NCI-H446 treated with DMSO at 0.1 percent for 48 hours (cell line): ENCODE measurements around the gene LCAT.
"Not testable (repeated sequence)": the region's sequence is repeated elsewhere in the genome, so short reads cannot be mapped to it uniquely, and the experiment has no call there.

Source experiments
- DNase-seq: peaks from one replicate; lab custom pipeline; 2025; lab: John Stamatoyannopoulos, UW

LCAT gene

DNA sequence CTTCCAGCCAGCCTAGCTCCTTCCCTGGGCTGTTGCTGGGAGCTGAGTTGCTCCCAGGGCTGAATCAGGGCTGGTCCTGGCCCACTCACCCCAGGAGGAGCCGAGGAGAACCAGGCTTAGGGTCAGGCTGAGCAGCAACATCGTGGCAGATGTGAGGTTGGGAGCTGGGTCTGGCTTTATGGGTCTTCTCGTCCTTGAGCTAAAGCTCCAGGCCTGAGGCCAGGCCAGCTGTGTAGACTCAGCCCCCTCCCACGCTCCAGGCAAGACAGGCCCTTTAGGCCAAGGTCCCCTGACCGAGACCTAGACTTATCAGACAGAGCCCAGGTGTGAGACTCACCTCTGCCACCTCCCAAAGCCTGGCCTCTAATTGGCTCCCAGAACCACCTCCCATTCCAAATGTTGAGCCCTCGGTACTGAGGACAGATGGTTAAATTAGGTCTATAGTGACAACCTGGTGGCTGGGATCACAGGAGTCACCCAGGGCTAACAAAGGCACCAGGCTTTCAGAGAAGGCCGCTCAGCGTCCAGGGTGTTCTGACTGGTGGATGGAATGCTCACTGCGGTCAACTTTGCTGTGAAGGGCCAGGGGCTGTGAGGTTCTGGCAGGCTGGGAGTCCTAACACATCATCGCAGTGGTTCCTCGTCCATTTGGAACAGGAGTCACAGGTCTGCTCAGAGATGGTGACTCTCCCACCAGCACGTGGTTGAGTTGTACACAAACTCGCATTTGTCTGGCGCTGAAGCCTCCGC lies 12.0 kb downstream of the LCAT start, which contains the start of gene CTRL:
TSS of gene CTRL (minus strand) at position 151 of the 750 bp plus-strand sequence. CDS start at position 141, 10 bp downstream.
- no peak for DNase-seq

DNA sequence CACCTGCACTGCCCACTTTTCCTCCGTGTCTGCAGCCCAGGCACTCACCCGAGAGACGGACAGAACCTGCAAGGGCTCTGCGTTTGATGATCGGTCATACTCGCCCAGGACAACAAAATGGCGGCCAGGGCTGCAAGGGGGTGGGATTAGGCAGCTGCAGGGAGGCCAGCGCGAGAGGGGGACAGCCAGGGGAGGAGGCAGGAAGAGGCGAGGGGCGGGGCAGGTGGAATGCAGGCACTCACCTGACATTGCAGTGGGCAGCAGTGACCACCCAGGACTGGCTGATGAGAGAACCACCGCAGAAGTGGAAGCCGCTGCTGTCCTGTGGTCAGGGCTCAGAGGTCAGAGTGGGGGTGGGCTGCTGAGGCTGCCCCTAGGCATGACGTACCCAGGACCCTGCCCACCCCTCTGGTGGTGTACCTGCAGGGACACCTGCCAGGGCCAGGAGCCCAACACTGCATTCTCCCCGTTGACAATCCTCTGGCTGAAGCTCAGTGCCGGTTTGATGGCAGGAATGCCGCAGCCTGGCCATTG lies 13.2 kb downstream of the LCAT start:
- DNase-seq, result no peak

DNA sequence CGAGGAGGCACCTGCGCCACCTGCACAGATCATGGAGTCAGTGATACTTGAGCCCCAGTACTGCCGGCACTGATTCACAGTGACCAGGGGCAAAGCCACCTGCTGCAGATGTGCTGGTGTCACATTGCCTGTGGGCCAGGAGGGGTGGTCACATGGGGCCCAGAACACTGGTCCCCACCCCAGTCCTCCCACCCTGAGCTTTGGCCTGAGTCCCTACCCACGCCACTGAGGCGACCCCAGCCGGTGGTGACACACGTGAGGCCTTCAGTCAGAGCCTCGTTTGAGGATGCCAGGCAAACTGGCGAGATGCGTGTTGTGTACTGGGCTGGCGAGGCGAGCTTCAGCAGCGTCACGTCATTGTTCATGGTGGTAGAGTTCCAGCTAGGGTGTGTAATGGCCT lies 13.7 kb downstream of the LCAT start:
- DNase-seq, result no peak

DNA sequence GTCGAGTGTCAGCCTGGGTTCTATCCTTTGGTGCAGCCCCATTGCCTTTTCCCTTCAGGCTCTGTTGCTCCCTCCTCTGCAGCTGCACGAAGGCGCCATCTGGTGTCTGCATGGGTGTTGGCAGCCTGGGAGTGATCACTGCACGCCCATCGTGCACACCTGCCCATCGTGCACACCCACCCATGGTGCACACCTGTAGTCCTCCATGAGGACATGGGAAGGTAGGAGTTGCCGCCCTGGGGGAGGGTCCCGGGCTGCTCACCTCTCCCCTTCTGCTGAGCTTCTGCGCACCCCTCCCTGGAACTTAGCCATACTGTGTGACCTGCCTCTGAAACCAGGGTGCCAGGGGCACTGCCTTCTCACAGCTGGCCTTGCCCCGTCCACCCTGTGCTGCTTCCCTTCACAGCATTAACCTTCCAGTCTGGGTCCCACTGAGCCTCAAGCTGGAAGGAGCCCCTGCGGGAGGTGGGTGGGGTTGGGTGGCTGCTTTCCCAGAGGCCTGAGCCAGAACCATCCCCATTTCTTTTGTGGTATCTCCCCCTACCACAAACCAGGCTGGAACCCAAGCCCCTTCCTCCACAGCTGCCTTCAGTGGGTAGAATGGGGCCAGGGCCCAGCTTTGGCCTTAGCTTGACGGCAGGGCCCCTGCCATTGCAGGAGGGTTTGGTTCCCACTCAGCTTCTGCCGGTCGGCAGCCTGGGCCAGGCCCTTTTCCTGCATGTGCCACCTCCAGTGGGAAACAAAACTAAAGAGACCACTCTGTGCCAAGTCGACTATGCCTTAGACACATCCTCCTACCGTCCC lies 15.2 kb downstream of the LCAT start:
- no peak for DNase-seq

DNA sequence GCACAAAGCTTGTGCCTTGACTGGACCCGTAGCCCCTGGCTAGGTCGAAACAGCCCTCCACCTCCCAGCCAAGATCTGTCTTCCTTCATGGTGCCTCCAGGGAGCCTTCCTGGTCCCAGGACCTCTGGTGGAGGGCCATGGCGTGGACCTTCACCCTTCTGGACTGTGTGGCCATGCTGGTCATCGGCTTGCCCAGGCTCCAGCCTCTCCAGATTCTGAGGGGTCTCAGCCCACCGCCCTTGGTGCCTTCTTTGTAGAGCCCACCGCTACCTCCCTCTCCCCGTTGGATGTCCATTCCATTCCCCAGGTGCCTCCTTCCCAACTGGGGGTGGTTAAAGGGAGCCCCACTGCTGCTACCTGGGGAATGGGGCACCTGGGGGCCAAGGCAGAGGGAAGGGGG lies 15.8 kb downstream of the LCAT start:
- DNase-seq, result no peak

DNA sequence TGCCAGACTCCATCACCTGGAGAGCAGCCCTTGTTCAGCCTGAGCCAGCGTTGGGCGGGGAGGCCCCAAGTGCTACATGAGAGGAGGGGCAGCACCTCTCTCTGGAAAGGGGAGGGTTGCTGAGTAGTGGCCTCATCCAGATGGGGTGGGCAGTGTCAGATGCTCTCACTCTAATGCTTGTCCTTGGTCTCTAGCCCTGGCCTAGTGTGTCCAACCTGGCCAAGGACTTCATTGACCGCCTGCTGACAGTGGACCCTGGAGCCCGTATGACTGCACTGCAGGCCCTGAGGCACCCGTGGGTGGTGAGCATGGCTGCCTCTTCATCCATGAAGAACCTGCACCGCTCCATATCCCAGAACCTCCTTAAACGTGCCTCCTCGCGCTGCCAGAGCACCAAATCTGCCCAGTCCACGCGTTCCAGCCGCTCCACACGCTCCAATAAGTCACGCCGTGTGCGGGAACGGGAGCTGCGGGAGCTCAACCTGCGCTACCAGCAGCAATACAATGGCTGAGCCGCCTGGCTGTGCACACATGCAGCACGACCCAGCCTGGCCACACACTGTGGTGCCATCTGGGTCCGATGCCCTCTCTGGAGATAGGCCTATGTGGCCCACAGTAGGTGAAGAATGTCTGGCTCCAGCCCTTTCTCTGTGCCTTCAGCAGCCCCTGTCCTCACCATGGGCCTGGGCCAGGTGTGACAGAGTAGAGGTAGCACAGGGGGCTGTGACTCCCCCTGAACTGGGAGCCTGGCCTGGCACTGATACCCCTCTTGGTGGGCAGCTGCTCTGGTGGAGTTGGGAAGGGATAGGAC lies 16.6 kb downstream of the LCAT start:
- no peak for DNase-seq

DNA sequence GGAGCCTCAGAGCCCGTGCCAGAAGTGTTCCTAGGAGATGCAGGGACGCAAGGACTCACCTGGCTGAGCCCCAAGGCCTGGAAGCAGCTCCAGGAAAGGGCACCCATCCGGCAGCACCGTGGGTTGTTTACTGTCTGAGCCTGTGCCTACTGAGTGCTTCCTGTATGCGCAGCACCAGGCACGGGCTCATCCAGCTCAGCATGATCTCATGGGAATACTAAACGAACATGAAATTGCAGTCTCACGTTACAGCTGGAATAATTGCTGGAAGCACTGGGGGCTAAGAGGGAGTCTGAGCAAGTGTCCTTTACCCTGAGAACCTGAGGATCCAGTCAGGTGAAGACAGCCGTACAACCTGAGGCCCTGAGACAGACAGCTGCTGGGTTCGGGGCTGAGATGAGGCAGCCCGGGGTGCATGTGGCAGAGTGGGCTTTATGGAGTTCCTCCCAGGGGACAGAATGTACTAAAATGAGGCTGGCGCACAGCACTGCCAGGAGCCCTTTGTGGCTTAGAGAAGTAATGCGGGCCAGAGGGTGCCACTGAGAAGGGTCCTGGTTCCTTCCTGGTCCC lies 17.7 kb downstream of the LCAT start:
- DNase-seq, result no peak

DNA sequence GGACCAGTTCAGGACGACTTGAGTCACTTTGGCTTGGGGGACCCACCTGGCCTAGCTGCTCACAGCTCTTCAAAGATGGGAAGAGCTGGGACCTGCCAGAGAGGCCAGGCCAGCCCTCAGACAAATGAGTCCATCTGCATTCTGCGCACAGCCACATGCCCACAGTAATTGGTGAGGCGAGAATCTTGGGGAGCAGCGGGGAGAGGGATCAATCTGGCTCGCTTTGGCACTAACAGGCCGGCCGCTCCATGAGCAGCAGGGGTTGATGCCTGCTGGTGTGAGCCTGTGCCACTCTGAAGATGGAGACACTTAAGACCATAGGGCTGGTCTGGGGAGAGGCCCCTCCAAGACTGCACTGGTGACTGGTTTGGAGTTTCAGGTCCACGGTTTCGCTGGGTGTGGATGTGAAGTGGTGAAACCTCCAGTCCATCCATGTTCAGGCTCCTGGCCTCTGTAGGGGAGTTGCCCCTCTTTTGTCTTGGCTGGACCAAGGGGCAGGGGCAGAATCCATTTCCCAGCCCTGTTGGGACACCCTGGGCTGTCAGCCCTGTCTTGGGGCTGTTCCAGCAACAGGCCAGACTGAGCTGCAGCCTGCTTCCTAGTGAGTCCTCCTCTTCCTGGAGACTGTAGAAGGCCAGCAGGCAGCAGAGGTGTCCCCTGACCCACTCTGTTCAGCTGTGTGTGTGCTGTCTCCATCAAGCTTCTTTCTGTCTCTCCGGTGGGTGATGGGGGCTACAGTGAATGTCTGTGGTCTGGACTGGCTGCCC lies 19.6 kb downstream of the LCAT start:
- DNase-seq, result no peak

DNA sequence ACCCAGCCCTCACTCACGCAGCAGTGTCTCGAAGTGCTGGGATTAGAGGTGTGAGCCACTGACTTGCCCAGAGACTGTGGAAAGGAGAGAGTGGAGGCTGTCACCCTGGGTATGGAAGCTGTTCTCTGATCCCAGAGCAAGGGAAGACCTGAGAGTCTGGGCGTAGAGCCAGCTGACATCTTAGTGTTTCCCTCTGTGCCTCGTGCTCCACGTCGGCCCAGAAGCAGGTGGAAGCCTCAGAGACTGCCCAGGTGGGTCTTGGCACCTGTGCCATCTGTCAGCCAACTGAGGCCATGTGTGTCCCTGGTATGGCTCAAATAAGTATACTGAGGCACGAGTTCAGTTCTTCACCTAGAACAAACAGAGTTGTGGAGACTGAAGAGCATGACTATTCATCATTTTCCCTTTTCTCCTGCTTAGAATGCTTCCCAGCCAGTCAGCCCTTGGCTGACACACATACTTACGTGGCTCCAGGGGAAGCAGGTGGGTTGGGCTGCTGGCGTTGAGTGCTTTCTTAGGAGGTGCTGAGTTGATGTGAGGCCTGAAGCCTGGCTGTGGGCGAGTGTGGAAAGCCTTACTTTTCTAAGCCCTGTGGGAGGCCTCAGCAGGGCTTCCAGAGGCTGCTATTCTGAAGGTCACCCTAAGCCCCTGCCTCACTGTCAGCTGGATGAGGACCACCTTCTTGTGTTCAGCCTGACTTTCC lies 20.4 kb downstream of the LCAT start:
- no peak for DNase-seq

DNA sequence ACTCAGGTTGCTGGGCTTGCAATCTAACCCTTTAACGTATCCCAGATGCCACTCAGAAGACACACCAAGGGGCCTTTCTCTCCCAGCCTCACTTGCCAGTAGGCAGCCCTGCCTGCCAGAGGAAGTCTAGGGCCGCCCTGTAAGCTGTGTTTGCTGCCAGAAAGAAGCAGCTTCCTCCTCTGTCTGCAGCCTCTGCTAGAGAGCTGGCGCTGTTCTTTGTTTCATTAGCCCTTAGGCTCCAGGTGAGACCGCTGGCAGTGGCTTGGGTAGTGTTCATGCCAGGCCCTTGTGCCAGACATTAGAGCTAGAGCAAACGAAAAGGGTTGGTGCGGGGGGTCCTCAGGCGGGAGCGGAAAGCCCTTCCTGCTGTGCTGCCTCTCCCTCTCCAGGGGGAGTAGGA lies 21.2 kb downstream of the LCAT start:
- no peak for DNase-seq

DNA sequence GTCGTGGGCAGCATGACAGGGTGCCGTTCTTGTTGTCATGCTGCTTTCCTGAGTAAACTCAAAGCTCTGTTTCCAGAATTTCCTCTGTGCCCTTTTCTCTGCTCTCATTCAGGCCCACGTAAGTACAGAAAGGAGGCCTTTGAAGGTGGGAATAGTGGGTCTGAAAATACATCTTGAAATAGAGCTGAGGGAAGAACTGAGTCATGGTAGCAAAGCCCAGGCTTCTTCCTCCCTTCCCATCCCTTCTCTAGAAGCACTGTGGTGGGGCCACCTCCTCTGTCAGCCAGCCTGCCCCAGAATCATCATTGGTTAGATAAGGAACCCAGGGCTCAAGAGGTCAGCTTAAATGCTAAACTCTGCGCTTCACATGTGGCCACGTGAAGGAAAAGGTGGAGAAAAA lies 21.7 kb downstream of the LCAT start:
- DNase-seq, result no peak

DNA sequence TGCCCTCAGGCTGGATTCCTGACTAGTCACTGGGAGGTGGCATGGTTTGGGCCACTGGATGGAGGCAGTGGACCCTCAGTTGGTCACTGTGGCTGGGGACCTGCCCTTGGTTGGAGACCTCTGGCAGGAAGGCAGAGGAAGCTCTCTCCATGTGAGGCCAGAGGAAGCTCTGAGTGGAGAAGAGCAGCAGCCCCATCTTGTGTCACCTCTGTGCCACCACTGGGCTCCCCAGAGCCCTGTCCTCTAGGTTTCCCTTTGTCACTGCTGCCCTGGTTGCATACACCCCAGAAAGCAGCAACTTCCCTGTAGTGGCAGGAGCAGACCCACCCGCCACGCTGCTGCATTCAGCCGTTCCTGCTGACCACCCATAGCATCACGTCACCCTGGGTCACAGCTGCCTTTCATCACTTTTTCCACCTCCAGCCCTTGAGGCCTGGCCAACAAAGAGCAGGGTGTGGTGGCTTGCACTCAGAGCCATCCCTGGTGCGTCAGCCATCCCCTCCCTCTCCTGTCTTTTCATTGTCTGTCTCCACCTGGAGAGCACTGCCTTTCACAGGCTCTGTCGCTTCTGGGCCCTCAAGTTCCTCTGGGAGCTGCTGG lies 24.2 kb downstream of the LCAT start:
- DNase-seq, result no peak

DNA sequence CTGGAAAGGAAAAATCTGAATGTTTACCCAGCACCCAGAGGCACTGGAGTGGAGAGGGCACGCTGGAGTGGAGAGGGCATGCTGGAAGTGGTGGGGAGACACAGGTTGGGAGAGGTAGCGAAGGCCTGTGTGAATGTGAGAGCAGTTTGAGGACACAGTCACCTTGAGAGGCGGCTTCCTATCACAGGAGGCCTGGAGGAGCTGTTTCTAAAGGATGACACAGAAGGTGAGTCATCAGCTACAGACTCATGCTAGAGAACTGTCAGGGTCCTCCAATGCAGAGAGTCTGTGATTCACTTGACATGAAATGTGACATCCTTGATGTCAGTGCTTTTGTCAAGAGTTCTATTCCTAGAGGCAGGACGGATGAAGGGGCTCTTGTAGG lies 26.1 kb downstream of the LCAT start:
- DNase-seq, result no peak

DNA sequence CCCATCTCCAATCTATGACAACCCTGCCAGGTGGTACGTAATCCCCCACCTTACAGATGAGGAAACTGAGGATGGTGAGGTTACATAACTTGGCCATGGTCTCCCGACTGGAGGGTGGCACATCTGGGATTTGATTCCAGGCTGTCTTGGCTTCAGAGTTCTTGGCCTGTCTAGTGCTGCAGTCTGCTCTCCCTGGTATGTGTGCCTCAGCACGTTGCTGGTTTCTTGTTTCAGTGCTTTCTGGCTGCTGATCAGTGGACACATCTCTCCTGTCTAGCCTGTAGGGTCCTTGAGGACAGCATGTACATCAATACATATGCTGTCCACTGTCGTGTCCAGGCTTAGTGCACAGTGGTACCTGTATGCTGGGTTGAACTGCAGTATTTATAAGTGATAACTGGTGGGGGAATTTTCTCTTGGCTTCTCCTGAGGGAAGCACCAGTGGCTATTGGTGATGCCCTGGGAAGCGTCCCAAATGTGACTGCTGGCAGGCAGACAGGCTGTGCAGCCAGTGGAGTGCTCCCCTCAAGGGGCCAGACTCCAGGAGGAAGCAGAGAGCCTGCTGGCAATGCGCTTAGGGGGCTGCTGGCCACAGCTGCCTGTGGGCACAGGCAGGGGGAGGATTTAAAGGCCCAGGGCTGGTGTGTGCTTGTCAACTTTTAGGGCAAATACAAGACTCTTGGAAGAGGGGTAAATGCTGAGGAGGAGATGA lies 26.6 kb downstream of the LCAT start:
- peak; percentile 27 for DNase-seq

DNA sequence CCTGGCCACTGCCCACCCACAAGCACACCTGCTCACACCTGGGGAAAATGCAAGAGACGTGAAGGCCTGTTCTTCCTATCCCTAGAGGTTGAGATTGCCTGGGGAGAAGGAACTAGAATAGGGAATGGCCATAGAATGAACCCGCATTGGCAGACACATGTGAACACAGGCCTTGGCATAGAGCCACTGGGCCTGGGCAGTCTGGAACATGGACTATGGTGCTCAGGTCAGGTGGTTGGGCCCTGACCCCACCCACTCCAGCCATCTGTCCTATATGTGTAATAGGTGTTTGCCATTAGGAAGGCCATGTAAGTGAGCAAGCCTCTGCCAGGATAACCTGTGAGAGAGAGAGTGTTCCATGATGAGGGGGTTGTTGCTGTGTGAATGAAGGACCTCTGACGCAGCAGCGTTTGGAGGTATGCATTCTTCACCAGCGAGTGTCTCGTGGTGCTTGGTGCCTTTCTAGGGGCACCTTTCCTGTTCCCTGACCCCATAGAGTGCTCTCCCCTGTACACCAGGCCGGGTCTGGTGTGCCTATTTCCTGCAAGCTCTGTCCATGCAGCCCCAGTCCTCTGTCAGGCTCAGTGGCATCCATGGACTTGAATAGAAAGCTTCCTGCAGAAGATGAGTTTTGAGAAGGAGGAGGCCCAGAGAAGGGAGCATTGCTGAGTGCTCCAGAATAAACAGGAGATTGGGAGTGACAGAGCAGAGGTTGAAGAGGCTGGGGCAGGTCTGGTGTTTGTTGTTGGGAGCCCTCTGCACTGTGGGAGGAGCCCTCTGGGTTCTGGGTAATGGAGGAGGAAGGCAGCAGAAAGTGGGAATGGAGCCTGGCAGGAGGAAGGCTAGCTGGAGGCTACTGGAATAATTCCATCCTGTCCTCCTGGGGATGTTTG lies 27.8 kb downstream of the LCAT start:
- no peak for DNase-seq

DNA sequence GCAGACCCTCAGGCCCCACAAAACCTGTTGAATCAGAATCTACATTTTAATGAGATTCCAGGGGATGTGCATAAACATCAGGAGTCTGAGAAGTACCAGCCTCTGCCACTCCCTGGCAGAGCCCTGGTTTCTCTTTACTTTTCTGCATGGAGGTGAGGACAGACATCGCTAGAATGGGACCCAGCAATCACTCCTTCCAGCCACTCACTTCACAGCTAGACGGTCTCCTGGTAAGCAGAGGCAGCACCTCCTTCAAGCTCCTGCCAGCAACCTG lies 28.5 kb downstream of the LCAT start:
- DNase-seq, result not testable (repeated sequence)

DNA sequence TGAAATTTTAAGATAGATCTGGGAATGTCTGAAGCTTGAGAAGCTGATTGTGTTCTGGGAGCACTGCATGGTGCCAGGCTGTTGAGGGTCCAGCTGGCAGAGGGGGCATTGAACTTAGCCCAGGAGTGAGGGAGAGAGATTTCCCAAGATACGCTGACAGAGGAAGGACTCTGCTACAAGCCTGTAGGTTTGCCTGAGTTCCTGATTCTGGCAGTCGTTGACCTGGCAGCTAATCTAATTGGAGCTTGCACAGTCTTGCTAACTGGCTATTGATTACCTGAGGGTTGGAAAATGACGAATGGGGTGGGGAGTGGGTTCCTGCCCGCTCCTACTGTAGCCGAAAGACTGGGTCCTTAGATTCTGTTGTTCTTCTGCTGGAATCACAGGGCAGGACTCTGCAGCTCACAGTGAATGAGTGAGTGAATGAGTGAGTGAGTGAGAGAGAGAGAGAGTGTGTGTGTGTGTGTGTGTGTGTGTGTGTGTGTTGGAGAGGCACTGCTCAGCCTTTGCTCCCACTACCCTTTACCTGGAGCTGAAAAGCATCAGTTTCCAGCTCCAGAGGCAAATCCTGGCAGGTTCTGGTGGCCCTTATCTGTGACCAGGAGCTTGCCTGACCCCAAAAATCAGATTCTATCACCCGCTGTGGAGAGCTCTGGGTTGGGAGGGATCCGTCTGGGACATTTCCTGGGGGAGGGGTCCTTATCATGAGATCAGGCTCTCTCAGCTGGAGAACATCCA lies 29.0 kb downstream of the LCAT start:
- no peak for DNase-seq

DNA sequence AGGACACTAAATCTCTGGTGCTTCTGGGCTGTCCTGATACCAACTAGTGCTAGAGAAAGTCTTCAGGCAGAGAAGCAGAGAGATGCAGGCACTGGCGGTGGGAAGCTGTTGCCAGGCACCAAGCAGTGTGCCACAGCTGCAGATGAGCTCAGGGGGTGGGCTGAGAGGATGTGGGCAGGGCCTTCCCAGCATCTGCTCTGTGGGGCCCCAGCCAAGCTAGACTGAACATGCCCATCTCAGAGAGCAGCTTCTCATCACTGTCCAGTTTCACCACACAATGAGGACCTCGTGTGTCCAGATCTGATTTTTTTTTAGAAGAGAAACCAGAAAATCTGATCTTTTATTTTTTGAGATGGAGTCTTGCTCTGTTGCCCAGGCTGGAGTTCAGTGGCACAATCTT lies 33.8 kb downstream of the LCAT start:
- DNase-seq, result no peak
